ENCODE measurements around the gene CCDC154.

CCDC154 gene

GRCh38 chr16:1432388-1433262 lies 11.7 kb downstream of the CCDC154 start:
- TF ChIP-seq POLR2AphosphoS5 (IDR thresholded peaks at IDR 0.05; ENCODE audit: low read depth, low read length) = no peak
- TF ChIP-seq SIN3A (IDR thresholded peaks at IDR 0.05; ENCODE audit: borderline replicate concordance, insufficient read depth, low read length) = no peak
- no peak for TF ChIP-seq FOXP2 (optimal IDR thresholded peaks at IDR 0.05; ENCODE audit: borderline replicate concordance, extremely low read depth, extremely low read length, insufficient read depth)
- TF ChIP-seq REST (IDR thresholded peaks at IDR 0.05; ENCODE audit: insufficient read depth in 1 of 2, low read depth in 2 of 2, low read length in 2 of 2) = no peak
- no peak for TF ChIP-seq TAF1 (IDR thresholded peaks at IDR 0.05; ENCODE audit: borderline replicate concordance, insufficient read depth, low read length)

- no peak for TF ChIP-seq SIN3A (IDR thresholded peaks at IDR 0.05; ENCODE audit: borderline replicate concordance, insufficient read depth, low read length)
- no peak for TF ChIP-seq FOXP2 (optimal IDR thresholded peaks at IDR 0.05; ENCODE audit: borderline replicate concordance, extremely low read depth, extremely low read length, insufficient read depth)
- no peak for TF ChIP-seq REST (IDR thresholded peaks at IDR 0.05; ENCODE audit: insufficient read depth in 1 of 2, low read depth in 2 of 2, low read length in 2 of 2)
- TF ChIP-seq TAF1 (IDR thresholded peaks at IDR 0.05; ENCODE audit: borderline replicate concordance, insufficient read depth, low read length) = no peak
- TF ChIP-seq POLR2AphosphoS5 (IDR thresholded peaks at IDR 0.05; ENCODE audit: low read depth, low read length) = no peak
Measured at GRCh38 chr16:1431497-1432270, 12.7 kb downstream of the CCDC154 start.

GRCh38 chr16:1430759-1431496 lies 13.4 kb downstream of the CCDC154 start, which contains the start of gene PERCC1:
Gene PERCC1, plus strand, starts transcription at chr16:1431078. Its CDS starts 1,516 bp downstream, at chr16:1432594.
- TF ChIP-seq TAF1 (IDR thresholded peaks at IDR 0.05; ENCODE audit: borderline replicate concordance, insufficient read depth, low read length) = no peak
- no peak for TF ChIP-seq POLR2AphosphoS5 (IDR thresholded peaks at IDR 0.05; ENCODE audit: low read depth, low read length)
- TF ChIP-seq FOXP2 (optimal IDR thresholded peaks at IDR 0.05; ENCODE audit: borderline replicate concordance, extremely low read depth, extremely low read length, insufficient read depth) = no peak
- no peak for TF ChIP-seq SIN3A (IDR thresholded peaks at IDR 0.05; ENCODE audit: borderline replicate concordance, insufficient read depth, low read length)
- TF ChIP-seq REST (IDR thresholded peaks at IDR 0.05; ENCODE audit: insufficient read depth in 1 of 2, low read depth in 2 of 2, low read length in 2 of 2) = no peak

GRCh38 chr16:1430214-1430758 lies 14.1 kb downstream of the CCDC154 start:
- no peak for TF ChIP-seq POLR2AphosphoS5 (IDR thresholded peaks at IDR 0.05; ENCODE audit: low read depth, low read length)
- no peak for TF ChIP-seq FOXP2 (optimal IDR thresholded peaks at IDR 0.05; ENCODE audit: borderline replicate concordance, extremely low read depth, extremely low read length, insufficient read depth)
- TF ChIP-seq SIN3A (IDR thresholded peaks at IDR 0.05; ENCODE audit: borderline replicate concordance, insufficient read depth, low read length) = no peak
- TF ChIP-seq REST (IDR thresholded peaks at IDR 0.05; ENCODE audit: insufficient read depth in 1 of 2, low read depth in 2 of 2, low read length in 2 of 2) = no peak
- no peak for TF ChIP-seq TAF1 (IDR thresholded peaks at IDR 0.05; ENCODE audit: borderline replicate concordance, insufficient read depth, low read length)

All from PFSK-1 (cell line).